T-helper 1 cell (primary cell): ENCODE measurements around the gene REG1B.

Experiments
- DNase-seq, 5 donors: peaks; one replicate each; pipeline ENCODE4 v3.0.0-alpha.2; 2012 to 2020
- total RNA-seq, 4 donors: gene quantifications; one replicate each; lab custom pipeline; 2026; lab: John Stamatoyannopoulos, UW

The REG1B gene, protein sequence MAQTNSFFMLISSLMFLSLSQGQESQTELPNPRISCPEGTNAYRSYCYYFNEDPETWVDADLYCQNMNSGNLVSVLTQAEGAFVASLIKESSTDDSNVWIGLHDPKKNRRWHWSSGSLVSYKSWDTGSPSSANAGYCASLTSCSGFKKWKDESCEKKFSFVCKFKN
- total RNA-seq: 0 reads per million in 4 donors

DNA sequence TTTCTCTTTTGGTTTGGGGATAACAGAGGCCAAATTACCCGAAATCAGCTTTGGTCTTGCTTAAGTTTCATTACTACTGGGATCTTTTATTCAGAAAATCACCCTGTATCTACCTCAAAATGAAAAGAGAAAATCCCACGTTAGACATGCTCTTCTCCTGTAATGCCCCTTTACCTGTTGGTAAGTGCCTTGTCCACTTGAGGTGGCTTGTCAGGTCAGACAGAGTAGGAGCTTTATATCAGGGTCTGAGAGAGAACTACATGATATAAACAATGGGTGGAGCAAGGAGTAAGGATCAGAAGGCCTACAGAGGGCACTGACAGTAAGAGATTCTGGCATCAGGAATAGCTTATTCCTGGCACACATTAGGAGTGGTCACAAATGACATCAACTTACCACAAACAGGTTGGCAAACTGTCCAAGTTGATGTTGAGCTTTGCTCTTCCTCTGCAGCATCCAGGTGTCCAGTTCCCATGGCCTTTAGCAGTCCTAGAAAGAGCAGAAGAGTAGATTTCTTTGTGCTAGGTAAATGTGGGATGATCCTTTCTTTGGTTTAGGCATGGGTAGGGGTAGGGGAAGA lies at the start of gene REG1B:
TSS of gene REG1B (minus strand) at position 209 of the 580 bp plus-strand sequence. CDS start 381 bp downstream, outside the sequence.
- no peak for DNase-seq

DNA sequence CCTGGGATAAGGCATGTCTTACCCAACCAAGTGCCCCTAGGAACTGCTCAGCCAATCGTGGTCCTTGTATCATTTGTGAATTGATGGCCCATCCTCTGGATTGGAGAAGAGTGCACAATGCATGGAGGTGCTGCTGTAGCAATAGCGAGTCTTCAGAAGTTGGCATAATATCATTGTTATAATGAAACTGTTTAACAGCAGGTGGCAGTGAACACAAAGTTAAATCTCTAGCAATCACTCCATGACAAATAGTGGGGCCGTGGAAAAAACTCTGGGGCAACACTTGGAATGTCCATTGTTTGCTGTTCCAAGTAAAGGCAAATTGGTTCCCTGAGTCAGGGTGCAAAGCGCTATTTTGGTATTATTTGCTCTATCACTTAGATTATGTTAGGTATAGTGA lies 43.9 kb upstream of the REG1B start:
- no peak for DNase-seq

DNA sequence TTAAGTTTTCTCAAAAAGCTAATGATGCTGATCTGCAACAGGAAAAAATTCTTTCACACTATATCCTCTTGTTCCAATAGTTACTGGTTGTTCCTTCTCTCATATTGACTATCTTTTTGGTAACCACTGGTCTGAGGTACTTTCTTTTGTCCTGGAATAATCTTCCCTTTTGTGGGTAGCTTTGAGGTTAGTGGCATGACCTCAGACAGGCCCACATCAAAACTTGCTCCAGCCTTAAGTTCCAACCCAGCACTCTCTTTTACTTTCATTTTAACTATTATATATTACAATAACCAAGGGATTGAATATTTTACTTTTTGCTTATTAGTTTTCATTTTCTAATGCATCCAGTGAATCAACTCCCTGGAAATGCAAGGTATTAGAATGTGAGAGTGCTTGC lies 42.0 kb upstream of the REG1B start:
- no peak for DNase-seq

DNA sequence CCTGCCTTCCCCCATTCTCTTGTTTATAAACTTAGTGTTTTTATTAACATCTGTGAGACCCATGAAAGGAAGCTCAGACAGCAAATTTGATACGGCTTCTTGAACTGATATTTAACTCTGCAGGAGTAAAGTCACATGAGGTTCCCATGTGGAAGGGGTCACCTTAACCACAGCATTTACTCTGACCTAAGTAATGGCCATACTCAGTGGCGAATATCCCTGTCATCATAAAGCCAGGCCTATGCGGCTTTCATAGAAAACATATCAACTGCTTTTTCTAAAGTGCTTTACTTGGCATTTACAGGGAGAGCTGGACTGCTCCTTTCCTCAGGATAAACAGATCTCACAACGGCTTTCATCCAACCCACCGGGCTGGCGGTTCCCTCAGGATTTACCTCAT lies 41.5 kb upstream of the REG1B start:
- DNase-seq: no peak

DNA sequence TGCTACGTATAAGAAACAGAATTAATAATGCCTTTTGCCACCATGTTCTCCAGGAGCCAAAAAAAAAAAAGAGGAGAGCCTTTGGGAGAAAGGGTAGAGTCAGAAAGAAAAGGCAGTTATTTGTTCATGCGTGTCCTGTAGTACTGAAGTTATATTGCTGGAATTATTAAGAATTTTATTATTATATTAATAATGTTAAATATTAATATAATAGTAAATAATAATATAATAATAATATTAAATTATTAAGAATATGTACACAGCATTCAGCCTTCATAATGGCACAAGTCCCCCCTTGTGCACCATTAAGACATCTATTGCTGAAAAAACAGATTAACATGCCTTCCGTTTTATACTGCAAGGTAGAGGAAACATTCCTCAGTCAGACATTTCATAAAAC lies 40.6 kb upstream of the REG1B start:
- no peak for DNase-seq

DNA sequence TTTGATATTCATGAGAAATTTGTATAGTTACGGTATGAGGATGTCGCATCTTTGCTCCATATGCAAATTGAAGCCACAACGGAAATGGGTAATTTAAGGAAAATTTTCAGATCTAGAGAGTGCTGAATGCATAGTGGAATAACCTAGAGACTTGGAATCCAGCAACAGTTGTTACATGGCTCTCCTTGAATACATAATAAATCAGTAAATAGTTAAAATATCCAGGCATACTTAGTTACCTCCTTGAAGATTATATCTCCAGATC lies 37.9 kb upstream of the REG1B start:
- no peak for DNase-seq

DNA sequence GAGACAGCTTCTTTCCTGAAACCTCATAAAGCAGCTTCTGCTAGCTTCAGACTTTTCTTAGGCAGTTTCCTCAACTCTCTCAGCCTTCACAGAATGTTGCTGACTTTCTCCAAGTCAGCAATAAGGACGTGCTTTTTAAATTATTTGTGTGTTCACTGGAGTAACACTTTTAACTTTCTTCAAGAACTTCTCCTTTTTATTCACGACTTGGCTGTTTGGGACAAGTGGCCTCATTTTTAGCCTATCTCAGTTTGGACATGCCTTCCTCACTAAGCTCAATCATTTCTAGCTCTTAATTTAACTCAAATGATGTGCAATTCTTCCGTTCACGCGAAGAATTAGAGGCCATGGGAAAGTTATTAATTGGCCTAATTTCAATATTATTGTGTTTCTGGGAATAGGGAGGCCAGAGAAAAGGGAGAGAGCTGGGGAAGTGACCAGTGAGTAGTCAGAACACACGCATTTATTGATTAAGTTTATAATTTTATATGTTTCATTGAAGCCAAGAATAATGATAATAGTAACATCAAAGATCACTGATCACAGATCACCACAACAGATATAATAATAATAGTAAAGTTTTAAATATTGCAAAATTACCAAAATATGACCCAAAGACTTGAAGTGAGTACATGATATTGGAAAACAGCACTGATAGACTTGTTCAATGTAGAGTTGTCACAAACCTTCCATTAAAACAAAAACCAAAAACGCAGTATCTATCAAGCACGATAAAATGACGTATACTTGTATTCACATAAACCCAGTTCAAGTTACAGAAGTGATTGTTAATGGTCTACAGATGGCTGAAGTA lies 37.3 kb upstream of the REG1B start:
- no peak for DNase-seq

DNA sequence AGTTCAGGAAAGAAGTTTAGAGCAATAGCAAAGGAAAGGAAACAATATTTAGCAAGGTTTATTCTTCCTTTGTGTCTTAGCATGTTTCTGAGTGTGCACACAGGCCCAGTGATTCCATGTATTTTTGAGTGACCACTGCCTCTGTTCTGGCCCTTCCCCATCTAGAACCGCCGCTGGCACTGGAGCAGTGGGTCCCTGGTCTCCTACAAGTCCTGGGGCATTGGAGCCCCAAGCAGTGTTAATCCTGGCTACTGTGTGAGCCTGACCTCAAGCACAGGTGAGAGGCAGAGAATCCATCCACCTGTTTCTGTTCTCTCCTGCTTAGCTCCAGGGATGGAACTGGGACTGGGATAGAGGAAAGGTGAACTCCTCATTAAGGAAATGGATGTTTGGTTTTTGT lies 34.9 kb upstream of the REG1B start:
- DNase-seq: no peak

DNA sequence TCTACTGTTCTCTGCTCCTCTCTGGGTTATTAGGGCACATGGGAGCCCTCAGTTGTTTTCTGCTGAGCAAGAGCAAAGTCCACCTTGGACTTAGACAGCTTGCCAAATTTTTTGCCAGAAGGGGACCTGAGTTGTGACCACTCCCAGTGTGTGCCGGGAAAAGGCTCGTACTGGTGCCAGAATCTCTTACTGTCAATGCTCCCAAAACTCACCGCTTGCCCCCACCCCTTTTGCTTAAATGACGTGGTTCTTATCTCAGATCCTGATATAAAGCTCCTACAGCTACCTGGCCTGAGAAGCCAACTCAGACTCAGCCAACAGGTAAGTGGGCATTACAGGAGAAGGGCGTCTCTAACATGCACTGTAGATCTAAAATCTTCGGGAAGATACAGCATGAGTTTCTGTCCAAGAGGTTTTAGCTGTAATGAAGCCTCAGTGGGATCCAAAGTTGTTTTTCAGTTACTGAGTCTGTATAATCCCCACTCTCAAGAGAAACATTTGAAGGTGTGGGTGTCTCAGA lies 32.5 kb upstream of the REG1B start, which contains the start of gene REG1A:
TSS of gene REG1A (plus strand) at position 295 of the 520 bp plus-strand sequence. CDS start 374 bp downstream, outside the sequence.
- no peak for DNase-seq

DNA sequence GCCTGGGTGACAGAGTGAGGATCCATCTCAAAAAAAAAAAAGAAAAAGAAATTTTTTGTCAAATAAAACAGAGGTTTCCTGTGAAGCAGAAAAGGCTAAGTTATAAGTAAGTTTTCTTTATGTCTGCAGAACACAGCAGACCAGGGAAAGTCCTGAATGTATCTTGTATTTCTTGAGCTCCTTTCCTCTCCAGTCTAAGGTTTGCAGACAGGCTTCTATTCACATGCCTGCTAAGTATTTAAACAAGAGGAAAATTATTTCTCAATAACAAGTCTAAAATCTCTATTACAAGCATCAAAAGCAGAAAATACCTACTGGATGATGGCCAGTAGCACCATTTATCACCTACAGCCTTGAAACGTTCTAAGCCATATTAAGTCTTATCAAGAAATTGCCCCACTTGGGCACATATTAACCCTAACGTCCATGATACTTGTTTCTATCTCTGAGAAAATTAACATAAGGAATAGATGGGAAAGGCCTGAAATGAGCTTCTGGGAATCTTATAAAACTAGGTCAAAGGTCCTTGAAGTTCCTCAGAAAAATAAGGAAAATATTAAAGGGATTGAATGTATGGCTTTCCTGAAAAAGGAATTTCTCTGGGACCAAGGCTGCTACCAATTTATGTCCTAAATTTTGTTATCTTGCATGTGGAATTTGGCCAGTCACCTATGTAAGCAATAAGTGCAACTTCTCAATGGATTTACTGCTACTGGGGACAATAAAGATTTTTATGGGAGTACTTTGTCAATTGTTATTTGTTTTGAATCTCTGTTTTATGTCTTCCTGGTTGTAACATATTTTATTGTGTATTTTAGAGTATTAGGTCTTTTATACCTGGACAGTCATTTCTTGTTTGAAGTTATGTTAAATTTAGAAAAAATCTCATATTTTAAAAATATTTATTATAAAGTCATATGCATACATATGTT lies 29.5 kb upstream of the REG1B start:
- no peak for DNase-seq

DNA sequence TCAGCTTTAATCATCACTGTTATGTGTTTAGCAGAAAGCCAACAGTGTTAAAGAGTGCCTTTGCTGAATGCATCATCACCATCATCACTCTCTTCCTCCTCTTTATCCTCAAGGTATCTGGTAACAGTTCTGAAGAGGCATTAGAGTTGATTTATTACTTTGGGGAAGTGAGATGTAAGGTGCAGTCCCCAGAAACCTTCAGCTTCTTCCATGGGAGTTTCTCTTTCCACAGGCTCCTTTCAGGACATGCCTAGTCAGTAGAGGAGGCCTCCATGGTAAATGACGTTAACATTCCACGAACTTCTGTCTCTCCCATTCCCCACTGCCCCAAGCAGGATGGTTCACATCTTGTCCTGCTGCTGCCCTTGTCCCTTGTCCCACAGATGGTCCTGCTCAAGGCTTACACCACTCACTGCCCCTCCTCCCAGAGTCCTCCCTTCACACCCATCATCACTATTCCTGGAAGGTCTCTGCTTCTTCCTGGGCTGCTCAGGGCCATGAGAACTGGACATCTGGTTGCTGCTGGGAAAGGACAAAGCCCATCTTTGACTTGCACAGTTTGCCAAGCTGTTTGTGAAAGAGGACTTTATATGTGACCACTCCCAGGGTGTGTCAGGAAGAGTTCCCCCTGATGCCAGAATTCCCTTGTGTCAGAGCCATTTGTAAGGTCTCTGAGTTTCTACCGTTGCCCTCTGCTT lies 27.2 kb upstream of the REG1B start:
- DNase-seq: no peak

DNA sequence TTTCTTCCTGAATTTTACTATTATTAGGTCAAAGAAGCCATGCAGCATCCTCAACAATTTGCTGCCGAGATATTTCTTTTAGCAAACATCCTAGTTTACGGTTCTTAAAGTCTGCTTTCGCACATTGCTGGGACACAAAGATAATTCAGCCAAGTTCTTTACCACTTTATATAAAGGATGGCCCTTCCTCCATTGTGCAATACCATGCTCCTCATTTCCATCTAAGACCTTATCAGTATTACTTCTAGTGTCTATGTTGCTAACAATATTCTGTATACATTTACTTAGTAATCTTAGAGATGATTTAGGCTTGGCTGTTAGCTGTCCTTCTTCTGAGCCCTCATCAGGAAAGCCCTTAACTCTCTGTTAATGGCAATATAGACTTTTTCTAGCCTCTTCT lies 24.5 kb upstream of the REG1B start:
- DNase-seq: no peak

DNA sequence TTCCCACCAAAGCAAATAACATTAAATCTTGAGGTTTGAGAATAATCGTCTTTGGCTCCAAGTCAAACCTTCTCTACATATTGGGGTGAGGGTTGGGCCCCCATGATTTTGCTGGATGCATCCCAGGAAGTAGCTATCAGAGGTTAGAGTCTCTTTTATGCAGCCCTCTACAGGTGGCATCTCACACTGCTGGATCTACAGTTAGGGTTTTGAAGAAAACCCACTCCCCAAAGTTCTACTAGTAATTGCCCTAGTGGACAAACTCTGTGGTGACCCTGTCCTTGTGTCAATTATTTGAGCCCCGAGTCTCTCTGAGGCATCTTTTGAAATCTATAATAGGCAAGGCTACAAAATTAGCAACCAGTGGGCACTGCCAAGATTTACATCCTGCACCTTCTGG lies 17.5 kb upstream of the REG1B start:
- DNase-seq: no peak

DNA sequence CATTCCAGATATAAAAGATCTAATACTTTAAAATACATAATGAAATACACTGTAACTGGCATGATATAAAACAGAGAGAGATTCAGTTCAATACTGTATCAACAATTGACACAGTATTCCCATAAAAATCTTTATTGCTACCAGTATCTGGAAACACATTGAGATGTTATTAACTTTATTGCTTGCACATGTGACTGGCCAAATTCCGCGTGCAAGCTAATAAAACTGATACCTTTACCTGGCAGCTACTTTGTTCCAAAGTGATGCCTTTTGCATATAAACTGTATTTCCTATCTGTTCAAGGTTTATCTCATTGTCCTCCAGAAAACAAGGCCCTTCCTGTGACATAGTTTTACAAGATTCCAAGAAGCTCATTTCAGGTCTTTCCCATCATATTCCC lies 15.4 kb upstream of the REG1B start:
- no peak for DNase-seq

DNA sequence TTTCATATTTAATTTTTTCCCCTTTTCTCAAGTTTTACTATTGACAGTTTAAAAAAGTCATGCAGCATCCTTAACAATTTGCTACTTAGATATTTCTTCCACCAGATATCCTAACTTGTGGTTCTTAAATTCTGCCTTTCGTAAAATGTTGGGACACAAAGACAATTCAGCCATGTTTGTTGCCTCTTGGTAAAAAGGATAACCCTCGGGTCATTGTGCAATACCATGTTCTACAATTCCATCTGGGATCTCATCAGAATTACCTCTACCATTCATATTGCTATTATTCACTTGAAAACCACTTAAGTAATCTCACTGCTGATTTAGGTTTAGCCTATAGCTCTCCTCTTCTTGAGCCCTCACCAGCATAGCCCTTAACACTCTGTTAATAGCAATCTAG lies 13.2 kb upstream of the REG1B start:
- DNase-seq: no peak

DNA sequence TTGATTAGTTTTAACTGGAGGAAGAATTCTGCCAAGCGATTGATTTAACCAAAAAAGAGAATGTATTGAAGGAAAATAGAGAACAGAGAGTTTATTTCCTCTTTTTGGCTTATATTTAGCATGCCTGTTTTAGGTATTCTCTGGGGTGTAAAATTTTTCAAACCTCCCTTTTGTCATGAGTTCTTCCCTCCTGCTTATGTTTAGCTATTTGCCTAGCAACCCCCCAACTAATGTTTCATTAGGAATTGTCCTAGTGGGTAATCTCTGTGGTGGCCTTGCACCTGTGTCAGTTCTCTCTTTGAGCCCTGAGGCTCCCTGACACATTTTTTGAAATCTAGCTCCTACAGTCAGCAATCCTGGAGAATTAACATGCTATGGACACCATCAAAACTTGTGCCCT lies 12.5 kb upstream of the REG1B start:
- DNase-seq: no peak

DNA sequence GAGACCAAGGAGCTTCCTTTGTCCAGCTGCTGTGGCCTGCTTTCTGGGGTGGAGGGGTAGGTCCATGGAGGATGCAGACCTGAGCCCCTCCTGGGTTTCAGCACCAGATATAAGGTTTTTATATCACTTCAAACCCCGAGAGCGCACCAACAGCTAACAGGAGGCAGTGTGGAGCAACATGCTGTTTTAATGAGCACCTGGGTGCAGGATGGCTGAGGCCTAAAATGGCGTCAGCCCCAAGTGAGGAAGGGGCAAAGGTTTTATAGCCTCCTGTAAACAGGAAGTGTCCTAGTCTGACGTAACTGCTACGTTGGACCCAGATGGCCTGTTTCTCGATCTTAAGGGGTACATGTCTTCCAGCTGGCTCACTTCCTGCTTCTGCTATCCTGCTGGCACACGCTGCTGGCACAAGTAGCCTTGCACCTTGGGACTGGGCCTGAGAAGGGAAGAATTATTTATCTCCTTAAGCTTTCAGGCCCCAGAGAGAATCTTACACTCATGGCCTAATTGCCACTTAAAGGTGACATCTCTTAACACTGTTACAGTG lies 11.4 kb upstream of the REG1B start:
- no peak for DNase-seq

DNA sequence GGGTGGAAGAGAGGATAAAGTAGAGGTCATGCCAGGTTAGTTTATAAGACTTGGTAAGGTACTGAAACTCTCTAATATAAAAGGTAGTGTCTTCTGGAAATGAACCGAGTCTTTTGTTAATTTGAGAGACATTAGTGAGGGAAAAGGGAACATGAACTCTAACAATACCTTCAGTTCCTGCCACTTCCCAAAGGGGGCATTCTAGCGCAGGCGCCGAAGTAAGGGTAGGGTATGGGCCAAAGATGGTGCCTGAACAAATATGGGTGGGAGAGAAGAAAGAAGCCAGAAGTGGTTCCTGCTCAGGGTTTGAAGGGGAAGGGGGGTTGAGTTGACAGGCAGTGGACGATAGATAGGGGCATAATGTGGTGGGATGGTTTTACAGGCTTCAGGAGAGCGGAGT lies 10.1 kb upstream of the REG1B start:
- no peak for DNase-seq

DNA sequence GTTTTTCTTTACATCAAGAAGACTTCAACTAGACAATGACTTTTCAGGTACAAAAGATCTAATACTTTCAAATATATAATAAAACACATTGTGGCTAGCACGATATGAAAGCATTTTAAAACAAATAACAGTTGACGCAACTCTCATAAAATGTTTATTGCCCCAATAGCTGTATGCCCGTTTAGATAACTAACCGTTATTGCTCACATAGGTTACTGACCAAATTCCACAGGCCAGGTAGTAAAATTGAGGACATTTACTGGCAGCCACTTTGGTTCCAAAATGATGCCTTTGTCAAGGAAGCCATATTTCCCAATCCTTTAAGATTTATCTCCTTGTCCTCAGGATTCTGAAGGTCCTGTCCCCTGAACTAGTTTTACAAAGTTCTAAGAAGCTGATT lies 2.9 kb upstream of the REG1B start:
- no peak for DNase-seq

DNA sequence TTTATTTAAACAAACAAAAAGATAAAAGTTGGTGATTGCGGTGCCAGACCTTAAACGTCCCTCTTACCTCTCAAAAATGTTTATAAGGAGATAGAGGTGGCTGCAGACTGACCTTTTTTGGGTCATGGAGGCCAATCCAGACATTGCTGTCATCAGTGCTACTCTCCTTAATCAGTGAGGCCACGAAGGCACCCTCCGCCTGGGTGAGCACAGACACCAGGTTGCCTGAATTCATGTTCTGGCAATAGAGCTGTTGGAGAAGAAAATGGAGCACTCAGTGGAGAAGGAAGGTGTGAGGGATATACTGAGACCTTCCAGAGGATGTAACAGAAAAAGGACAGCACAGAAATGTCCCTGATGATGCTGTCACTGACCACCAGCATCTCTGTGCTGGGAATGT lies 1.5 kb downstream of the REG1B start:
- no peak for DNase-seq

DNA sequence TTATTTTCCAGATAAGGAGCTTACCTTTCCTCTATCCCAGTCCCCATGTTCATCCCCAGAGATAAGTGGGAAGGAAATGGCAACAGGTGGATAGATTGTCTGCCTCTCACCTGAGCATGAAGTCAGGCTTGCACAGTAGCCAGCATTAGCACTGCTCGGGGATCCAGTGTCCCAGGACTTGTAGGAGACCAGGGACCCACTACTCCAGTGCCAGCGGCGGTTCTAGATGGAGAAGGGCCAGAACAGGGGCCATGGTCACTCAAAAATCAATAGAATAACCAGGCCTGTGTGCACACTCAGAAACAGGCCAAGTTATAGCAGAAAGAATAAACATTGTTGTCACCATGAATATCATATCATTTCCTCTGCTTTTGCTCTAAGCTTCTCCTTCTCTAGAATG lies 2.4 kb downstream of the REG1B start:
- no peak for DNase-seq

DNA sequence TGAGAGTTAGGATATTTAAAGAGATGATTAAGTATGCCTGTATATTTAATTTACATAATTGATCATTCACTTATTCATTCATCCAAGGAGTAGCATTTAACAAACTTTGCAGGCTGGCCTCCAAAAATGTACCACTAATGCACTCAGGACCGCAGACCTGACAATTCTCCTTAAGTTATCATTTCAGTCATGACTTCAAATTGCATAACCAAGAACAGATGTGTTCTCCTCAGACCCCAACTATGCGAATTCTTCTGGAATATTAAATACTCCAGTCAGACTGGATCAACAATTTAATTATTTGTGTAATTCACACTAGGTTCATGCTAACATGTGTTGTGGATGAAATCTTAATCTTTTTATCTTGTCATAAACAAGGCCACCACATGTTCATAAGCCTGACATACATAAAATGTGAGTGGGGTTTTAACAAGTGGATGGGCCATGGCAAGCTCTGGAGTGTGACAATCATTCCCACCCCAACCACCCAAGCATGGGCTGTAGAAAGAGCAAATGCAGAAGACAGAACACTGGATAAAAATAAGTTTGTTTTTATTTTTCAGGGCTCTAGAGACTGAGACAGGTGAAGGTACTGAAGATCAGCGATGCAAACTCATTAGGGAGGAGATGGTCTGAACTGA lies 3.2 kb downstream of the REG1B start:
- DNase-seq: no peak
